H9 (cell line): ENCODE data around the gene TMEM117. TPM values are rescaled to one million over a fixed set of nuclear protein-coding genes. Genes with fewer than 3 reads are reported as not detected.

Experiments
- DNase-seq: peaks from one replicate; pipeline ENCODE4 v3.0.0-alpha.2; 2017
- H2AFZ ChIP-seq: one replicate; pipeline ENCODE4 v1.6.1; 2013; ENCODE audit warnings: mild to moderate bottlenecking, low read length, control low read depth, moderate library complexity
- H2AK5ac ChIP-seq: 2 replicates; pipeline ENCODE4 v1.6.1; 2013; ENCODE audit warnings: low read length, control low read depth, mixed read lengths; ENCODE audit not compliant: insufficient read length
- H2BK120ac ChIP-seq: one replicate; pipeline ENCODE4 v1.6.1; 2013; ENCODE audit warnings: low read depth, mild to moderate bottlenecking, low read length, control low read depth, inconsistent platforms; ENCODE audit not compliant: poor library complexity, severe bottlenecking
- H2BK12ac ChIP-seq: 2 replicates; pipeline ENCODE4 v1.6.1; 2013; ENCODE audit warnings: low read length, control low read depth, mixed read lengths, low read depth; ENCODE audit not compliant: insufficient read length
- H2BK15ac ChIP-seq: 2 replicates; pipeline ENCODE4 v1.6.1; 2013; ENCODE audit warnings: low read depth, low read length, control low read depth
- H2BK20ac ChIP-seq: one replicate; pipeline ENCODE4 v1.6.1; 2013; ENCODE audit warnings: low read depth, mild to moderate bottlenecking, low read length, control low read depth, inconsistent platforms; ENCODE audit not compliant: poor library complexity, severe bottlenecking
- H2BK5ac ChIP-seq: 2 replicates; pipeline ENCODE4 v1.6.1; 2013; ENCODE audit warnings: low read length, control low read depth, mixed read lengths; ENCODE audit not compliant: insufficient read length
- H3K14ac ChIP-seq: 2 replicates; pipeline ENCODE4 v1.6.1; 2013; ENCODE audit warnings: low read length, control low read depth; ENCODE audit not compliant: insufficient read depth
- H3K18ac ChIP-seq: 2 replicates; pipeline ENCODE4 v1.6.1; 2013; ENCODE audit warnings: low read depth, mild to moderate bottlenecking, mixed read lengths, low read length, control low read depth; ENCODE audit not compliant: insufficient read length
- H3K23ac ChIP-seq: 2 replicates; pipeline ENCODE4 v1.6.1; 2013; ENCODE audit warnings: low read length, control low read depth, mixed read lengths, low read depth; ENCODE audit not compliant: insufficient read length
- H3K23me2 ChIP-seq: 2 replicates; pipeline ENCODE4 v1.6.1; 2013; ENCODE audit warnings: low read depth, mild to moderate bottlenecking, mixed read lengths, low read length, control low read depth; ENCODE audit not compliant: insufficient read length, poor library complexity, severe bottlenecking
- H3K27ac ChIP-seq: 2 replicates; pipeline ENCODE4 v1.5.1; 2013; ENCODE audit warnings: low read length, control low read depth, mixed read lengths, low read depth; ENCODE audit not compliant: insufficient read length
- H3K27me3 ChIP-seq: 2 replicates; pipeline ENCODE4 v1.6.1; 2013; ENCODE audit warnings: low read length, control low read depth, inconsistent platforms; ENCODE audit not compliant: insufficient read depth
- H3K4ac ChIP-seq: 2 replicates; pipeline ENCODE4 v1.6.1; 2013; ENCODE audit warnings: low read depth, mild to moderate bottlenecking, control low read depth, inconsistent platforms, low read length, moderate library complexity
- H3K4me1 ChIP-seq: 2 replicates; pipeline ENCODE4 v1.6.1; 2013; ENCODE audit warnings: low read length, control low read depth, inconsistent platforms; ENCODE audit not compliant: insufficient read depth
- H3K4me2 ChIP-seq: 2 replicates; pipeline ENCODE4 v1.6.1; 2013; ENCODE audit warnings: low read length, control low read depth, mixed read lengths; ENCODE audit not compliant: insufficient read length, insufficient read depth
- H3K56ac ChIP-seq: 2 replicates; pipeline ENCODE4 v1.6.1; 2013; ENCODE audit warnings: low read depth, mild to moderate bottlenecking, mixed read lengths, low read length, control low read depth; ENCODE audit not compliant: insufficient read length
- H3K79me1 ChIP-seq: 2 replicates; pipeline ENCODE4 v1.6.1; 2013; ENCODE audit warnings: low read depth, mild to moderate bottlenecking, moderate library complexity, low read length, control low read depth, inconsistent platforms; ENCODE audit not compliant: insufficient read depth, poor library complexity, severe bottlenecking
- H3K79me2 ChIP-seq: 2 replicates; pipeline ENCODE4 v1.6.1; 2013; ENCODE audit warnings: low read length, control low read depth, inconsistent platforms; ENCODE audit not compliant: insufficient read depth
- H3K9ac ChIP-seq: 2 replicates; pipeline ENCODE4 v1.6.1; 2013; ENCODE audit warnings: low read length, control low read depth, mixed read lengths; ENCODE audit not compliant: insufficient read length; ENCODE audit errors: extremely low read depth
- H3K9me3 ChIP-seq: one replicate; pipeline ENCODE4 v1.6.1; 2013; ENCODE audit warnings: low read depth, low read length, inconsistent platforms; ENCODE audit not compliant: control insufficient read depth
- H3T11ph ChIP-seq: one replicate; pipeline ENCODE4 v1.6.1; 2013; ENCODE audit warnings: mild to moderate bottlenecking, low read length, control low read depth, inconsistent platforms
- H4K20me1 ChIP-seq: one replicate; pipeline ENCODE4 v1.6.1; 2013; ENCODE audit not compliant: control insufficient read depth, insufficient read length, insufficient read depth
- H4K5ac ChIP-seq: 2 replicates; pipeline ENCODE4 v1.6.1; 2013; ENCODE audit warnings: low read depth, mild to moderate bottlenecking, mixed read lengths, low read length, control low read depth; ENCODE audit not compliant: insufficient read length
- H4K8ac ChIP-seq: replicated peaks from 2 replicates; pipeline ENCODE4 v1.6.1; 2013; ENCODE audit warnings: low read length, control low read depth, mixed read lengths, low read depth; ENCODE audit not compliant: insufficient read length
- H4K91ac ChIP-seq: 2 replicates; pipeline ENCODE4 v1.6.1; 2013; ENCODE audit warnings: low read depth, mild to moderate bottlenecking, moderate library complexity, mixed read lengths, low read length, control low read depth; ENCODE audit not compliant: insufficient read length
- H3K27ac Mint-ChIP-seq, 3 experiments: 2 replicates in 2 of 3; 3 replicates in 1 of 3; pipeline ENCODE4 v1.8.0; 2020 to 2021; ENCODE audit warnings: mixed read lengths in 3 of 3, mild to moderate bottlenecking in 1 of 3, moderate library complexity in 1 of 3
- H3K27me3 Mint-ChIP-seq: 2 replicates; pipeline ENCODE4 v1.8.0; 2021; ENCODE audit warnings: low read depth, mild to moderate bottlenecking, moderate library complexity, mixed read lengths
- H3K36me3 Mint-ChIP-seq, 3 experiments: 2 replicates in 2 of 3; 3 replicates in 1 of 3; pipeline ENCODE4 v1.8.0; 2020 to 2021; ENCODE audit warnings: low read depth in 3 of 3, mixed read lengths in 3 of 3; ENCODE audit not compliant: insufficient read depth in 1 of 3
- H3K4me1 Mint-ChIP-seq, 2 experiments: 2 replicates each; pipeline ENCODE4 v1.8.0; 2020; ENCODE audit warnings: mixed read lengths in 2 of 2
- H3K4me3 Mint-ChIP-seq, 2 experiments: 2 replicates in 1 of 2; 3 replicates in 1 of 2; pipeline ENCODE4 v1.8.0; 2020 to 2021; ENCODE audit warnings: mild to moderate bottlenecking in 2 of 2, mixed read lengths in 2 of 2, moderate library complexity in 1 of 2
- H3K9me3 Mint-ChIP-seq, 2 experiments: 2 replicates in 1 of 2; 3 replicates in 1 of 2; pipeline ENCODE4 v1.8.0; 2020; ENCODE audit warnings: mild to moderate bottlenecking in 2 of 2, mixed read lengths in 2 of 2, moderate library complexity in 1 of 2
- WGBS: extraction: QIAGEN DNeasy Blood & Tissue Kit; methylation state at CpG from one replicate; pipeline ENCODE4 v1.1.7; 2013; ENCODE audit warnings: missing lambda C conversion rate, low lambda C conversion rate, mixed read lengths; ENCODE audit not compliant: insufficient read length; ENCODE audit errors: extremely low coverage; 5-methylcytosine and 5-hydroxymethylcytosine counted together
- total RNA-seq: library from RNA; stranded (reverse); gene quantifications from 2 replicates; pipeline ENCODE4 v1.2.1, GENCODE V29; 2021
- TF ChIP-seq, protein P1 (sequence below): fragments of 200-600 bp; sonication (generic); conservative IDR thresholded peaks from 3 replicates; pipeline ENCODE4 v1.8.0; 2021; ENCODE audit warnings: antibody characterized with exemption, mild to moderate bottlenecking

Gene TMEM117
- total RNA-seq, 1 experiment from 2014 or later: 1.7 TPM

DNA sequence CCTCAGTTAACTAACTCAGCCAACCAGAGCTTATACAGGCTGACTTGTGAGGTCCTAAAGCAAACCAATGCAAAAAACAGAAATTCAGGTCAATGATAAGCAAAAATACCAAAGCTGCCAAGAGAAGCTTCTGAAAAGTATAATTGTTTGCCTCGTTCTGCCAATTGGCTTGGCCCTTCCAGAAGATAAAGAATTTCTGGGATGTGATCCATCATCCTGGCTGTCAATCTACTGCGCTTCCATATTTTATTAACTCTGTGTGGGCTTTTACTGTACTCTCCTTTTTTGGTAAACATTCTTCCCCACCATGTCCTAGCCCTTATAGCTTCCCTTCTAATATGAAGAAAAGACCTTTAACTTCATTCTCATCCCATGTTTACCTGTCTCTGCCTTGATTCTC lies 387.9 kb downstream of the TMEM117 start:
- Histone ChIP-seq H3K4me1 (no peaks in the 10 kb centered on the region), H3K23ac (no peak overlapping the region), H4K91ac (no peak overlapping the region), H2BK120ac (no peak overlapping the region), H2BK5ac (no peak overlapping the region), H2BK15ac (no peak overlapping the region), H3K23me2 (no peaks in the 10 kb centered on the region), H3K9me3 (no peaks in the 10 kb centered on the region), H2AFZ (no peak overlapping the region), H3K79me2 (no peaks in the 10 kb centered on the region), H2AK5ac (no peak overlapping the region), H3K79me1 (no peaks in the 10 kb centered on the region), H4K5ac (no peak overlapping the region), H3K56ac (no peak overlapping the region), H4K8ac (no peak overlapping the region), H3T11ph (no peak overlapping the region), H3K4ac (no peak overlapping the region), H3K27me3 (no peaks in the 10 kb centered on the region), H3K4me2 (no peak overlapping the region), H2BK12ac (no peak overlapping the region), H3K27ac (no peak overlapping the region), H2BK20ac (no peak overlapping the region), H4K20me1 (no peaks in the 10 kb centered on the region), H3K14ac (no peak overlapping the region), H3K9ac (no peak overlapping the region), H3K18ac (no peak overlapping the region)
- WGBS: no CpG with 5 or more reads among the region's 2 CpGs
- H3K36me3 Mint-ChIP-seq: no peaks in the 10 kb centered on the region; a peak in 1 of 7 replicates
- no peak overlapping the region for H3K27ac Mint-ChIP-seq
- no peaks in the 10 kb centered on the region for H3K9me3 Mint-ChIP-seq
- H3K4me1 Mint-ChIP-seq: peaks cover 6% of the 10 kb centered on the region in 2 experiments; a peak in 3 of 4 replicates
- no peak overlapping the region for H3K4me3 Mint-ChIP-seq
- TF ChIP-seq, protein P1, sequence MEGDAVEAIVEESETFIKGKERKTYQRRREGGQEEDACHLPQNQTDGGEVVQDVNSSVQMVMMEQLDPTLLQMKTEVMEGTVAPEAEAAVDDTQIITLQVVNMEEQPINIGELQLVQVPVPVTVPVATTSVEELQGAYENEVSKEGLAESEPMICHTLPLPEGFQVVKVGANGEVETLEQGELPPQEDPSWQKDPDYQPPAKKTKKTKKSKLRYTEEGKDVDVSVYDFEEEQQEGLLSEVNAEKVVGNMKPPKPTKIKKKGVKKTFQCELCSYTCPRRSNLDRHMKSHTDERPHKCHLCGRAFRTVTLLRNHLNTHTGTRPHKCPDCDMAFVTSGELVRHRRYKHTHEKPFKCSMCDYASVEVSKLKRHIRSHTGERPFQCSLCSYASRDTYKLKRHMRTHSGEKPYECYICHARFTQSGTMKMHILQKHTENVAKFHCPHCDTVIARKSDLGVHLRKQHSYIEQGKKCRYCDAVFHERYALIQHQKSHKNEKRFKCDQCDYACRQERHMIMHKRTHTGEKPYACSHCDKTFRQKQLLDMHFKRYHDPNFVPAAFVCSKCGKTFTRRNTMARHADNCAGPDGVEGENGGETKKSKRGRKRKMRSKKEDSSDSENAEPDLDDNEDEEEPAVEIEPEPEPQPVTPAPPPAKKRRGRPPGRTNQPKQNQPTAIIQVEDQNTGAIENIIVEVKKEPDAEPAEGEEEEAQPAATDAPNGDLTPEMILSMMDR: no peak
- H3K27me3 Mint-ChIP-seq: no peaks in the 10 kb centered on the region
- DNase-seq: no peak
